H1 (cell line): ENCODE data around the gene RRAD. TPM values are rescaled to one million over a fixed set of nuclear protein-coding genes. Genes with fewer than 3 reads are reported as not detected.
A peak's percentile ranks its signal among the peaks of the same experiment; 100 is the strongest.

Source experiments
- CTCF ChIA-PET: fragments of 300-600 bp; sonication (Branson Sonifier 250); formaldehyde crosslinking; loops from one replicate; lab custom pipeline; 2021; ENCODE audit not compliant: partially characterized antibody; lab: Charles Lee
- POLR2A ChIA-PET: fragments of 300-600 bp; sonication (Branson Sonifier 250); formaldehyde crosslinking; loops from one replicate; lab custom pipeline; 2021; ENCODE audit warnings: inconsistent platforms; ENCODE audit not compliant: partially characterized antibody; lab: Charles Lee
- DNase-seq, 2 experiments: peaks; one replicate each; pipeline versions ENCODE4 v3.0.0 to v3.0.0-alpha.2; 2010 to 2022; ENCODE audit warnings: low spot score in 2 of 2, low read depth in 1 of 2, mixed read lengths in 1 of 2
- FAIRE-seq: peaks from 2 replicates; lab custom pipeline; 2011; peaks lifted over from hg19 to GRCh38; lab: Jason Lieb, UNC
- H2AFZ ChIP-seq: 2 replicates; pipeline ENCODE4 v1.8.1; 2012; ENCODE audit warnings: low read length, inconsistent platforms
- H2AK5ac ChIP-seq: 2 replicates; pipeline ENCODE4 v1.6.1; 2013; ENCODE audit warnings: low read depth, low read length
- H2BK120ac ChIP-seq: replicated peaks from 2 replicates; pipeline ENCODE3; 2013; ENCODE audit warnings: low read depth, low read length, inconsistent platforms
- H2BK12ac ChIP-seq: 2 replicates; pipeline ENCODE4 v1.6.1; 2013; ENCODE audit warnings: low read depth, low read length
- H2BK15ac ChIP-seq: 2 replicates; pipeline ENCODE4 v1.6.1; 2013; ENCODE audit warnings: low read length
- H2BK20ac ChIP-seq: 2 replicates; pipeline ENCODE4 v1.6.1; 2013; ENCODE audit warnings: low read length
- H2BK5ac ChIP-seq: 2 replicates; pipeline ENCODE4 v1.6.1; 2013; ENCODE audit warnings: low read depth, low read length
- H3K14ac ChIP-seq: 2 replicates; pipeline ENCODE4 v1.6.1; 2013; ENCODE audit warnings: inconsistent platforms; ENCODE audit not compliant: insufficient read length
- H3K18ac ChIP-seq: 2 replicates; pipeline ENCODE4 v1.6.1; 2013; ENCODE audit warnings: low read length; ENCODE audit errors: extremely low read depth
- H3K23ac ChIP-seq: 2 replicates; pipeline ENCODE4 v1.6.1; 2013; ENCODE audit warnings: inconsistent platforms; ENCODE audit not compliant: insufficient read length
- H3K23me2 ChIP-seq: 2 replicates; pipeline ENCODE4 v1.6.1; 2013; ENCODE audit warnings: low read depth, low read length
- H3K27ac ChIP-seq: 2 replicates; pipeline ENCODE4 v1.6.1; 2011; ENCODE audit warnings: low read depth, low read length, inconsistent platforms
- H3K27me3 ChIP-seq, 4 experiments: replicated peaks in 1 of 4; 1 replicate in 1 of 4; 2 replicates in 3 of 4; pipeline versions ENCODE4 v1.6.1 to v1.8.1; 2011 to 2013; ENCODE audit warnings: low read length in 3 of 4, mild to moderate bottlenecking in 3 of 4, inconsistent platforms in 2 of 4, mixed read lengths in 2 of 4, moderate library complexity in 1 of 4; ENCODE audit not compliant: control insufficient read depth in 3 of 4, insufficient read depth in 3 of 4; ENCODE audit errors: extremely low read depth in 1 of 4
- H3K36me3 ChIP-seq, 4 experiments: 2 replicates each; pipeline versions ENCODE4 v1.6.1 to v1.8.1; 2011 to 2013; ENCODE audit warnings: mild to moderate bottlenecking in 4 of 4, low read length in 3 of 4, moderate library complexity in 2 of 4, control low read depth in 1 of 4, inconsistent platforms in 1 of 4; ENCODE audit not compliant: insufficient read depth in 4 of 4, control insufficient read depth in 2 of 4
- H3K4ac ChIP-seq: replicated peaks from 2 replicates; pipeline ENCODE3; 2013; ENCODE audit warnings: low read length, low read depth, mixed read lengths, inconsistent platforms; ENCODE audit not compliant: insufficient read length
- H3K4me1 ChIP-seq, 4 experiments: replicated peaks in 1 of 4; 1 replicate in 1 of 4; 2 replicates in 3 of 4; pipeline versions ENCODE4 v1.6.1 to v1.8.1; 2011 to 2013; ENCODE audit warnings: low read length in 3 of 4, inconsistent platforms in 2 of 4, mixed read lengths in 1 of 4; ENCODE audit not compliant: insufficient read depth in 4 of 4, control insufficient read depth in 3 of 4
- H3K4me2 ChIP-seq, 2 experiments: 2 replicates each; pipeline versions ENCODE4 v1.6.1 to v1.8.1; 2011 to 2013; ENCODE audit warnings: low read depth in 2 of 2, low read length in 2 of 2, control low read depth in 1 of 2, inconsistent platforms in 1 of 2, mild to moderate bottlenecking in 1 of 2; ENCODE audit not compliant: insufficient read depth in 1 of 2
- H3K4me3 ChIP-seq, 4 experiments: fragments of 200-600, 300-600 bp in 1 of 4; sonication (generic), shearing (Covaris generic), sonication (Bioruptor Twin) in 1 of 4; 2 replicates each; pipeline versions ENCODE4 v1.5.1 to v1.8.1; 2011 to 2016; ENCODE audit warnings: low read length in 4 of 4, low read depth in 3 of 4, control low read depth in 2 of 4, inconsistent platforms in 2 of 4, mild to moderate bottlenecking in 2 of 4, mixed read lengths in 1 of 4, moderate library complexity in 1 of 4; ENCODE audit not compliant: insufficient read depth in 2 of 4; ENCODE audit errors: extremely low read depth in 1 of 4
- H3K56ac ChIP-seq: replicated peaks from 2 replicates; pipeline ENCODE3; 2013; ENCODE audit warnings: low read depth, mild to moderate bottlenecking, mixed read lengths, low read length, inconsistent platforms; ENCODE audit not compliant: insufficient read length
- H3K79me1 ChIP-seq: 2 replicates; pipeline ENCODE4 v1.6.1; 2013; ENCODE audit warnings: low read depth, low read length, control low read depth
- H3K79me2 ChIP-seq, 2 experiments: 2 replicates each; pipeline versions ENCODE4 v1.6.1 to v1.8.1; 2012 to 2013; ENCODE audit warnings: low read length in 2 of 2, mild to moderate bottlenecking in 2 of 2, inconsistent platforms in 1 of 2; ENCODE audit not compliant: insufficient read depth in 2 of 2, control insufficient read depth in 1 of 2
- H3K9ac ChIP-seq, 4 experiments: replicated peaks in 1 of 4; 1 replicate in 1 of 4; 2 replicates in 3 of 4; pipeline versions ENCODE4 v1.6.1 to v1.8.1; 2011 to 2013; ENCODE audit warnings: low read depth in 3 of 4, low read length in 3 of 4, control low read depth in 2 of 4, mild to moderate bottlenecking in 2 of 4, moderate library complexity in 2 of 4, inconsistent platforms in 1 of 4; ENCODE audit errors: extremely low read depth in 1 of 4
- H3K9me3 ChIP-seq, 2 experiments: 2 replicates each; pipeline versions ENCODE4 v1.6.1 to v1.8.1; 2012 to 2013; ENCODE audit warnings: mild to moderate bottlenecking in 2 of 2, moderate library complexity in 2 of 2, control low read depth in 1 of 2, inconsistent platforms in 1 of 2, low read depth in 1 of 2, low read length in 1 of 2, mixed read lengths in 1 of 2; ENCODE audit not compliant: insufficient read depth in 2 of 2
- H4K20me1 ChIP-seq, 2 experiments: replicated peaks in 1 of 2; 2 replicates each; pipeline versions ENCODE3 to v1.8.1; 2011 to 2013; ENCODE audit warnings: inconsistent platforms in 2 of 2, low read length in 2 of 2, mild to moderate bottlenecking in 1 of 2; ENCODE audit not compliant: insufficient read depth in 2 of 2, control insufficient read depth in 1 of 2
- H4K5ac ChIP-seq: 2 replicates; pipeline ENCODE4 v1.6.1; 2013; ENCODE audit warnings: low read length, low read depth, mixed read lengths, inconsistent platforms; ENCODE audit not compliant: insufficient read length
- H4K8ac ChIP-seq: 2 replicates; pipeline ENCODE4 v1.8.0; 2013; ENCODE audit warnings: mild to moderate bottlenecking, moderate library complexity, low read length, inconsistent platforms; ENCODE audit not compliant: insufficient read depth; ENCODE audit errors: extremely low read depth
- H4K91ac ChIP-seq: replicated peaks from 2 replicates; pipeline ENCODE3; 2013; ENCODE audit warnings: low read length, mixed read lengths, inconsistent platforms; ENCODE audit not compliant: insufficient read length
- BCL11A ChIP-seq, 2 experiments: IDR thresholded peaks; one replicate each; pipeline ENCODE4 v1.6.1; 2011; ENCODE audit warnings: low read depth in 2 of 2, low read length in 2 of 2, mild to moderate bottlenecking in 2 of 2
- CREB1 ChIP-seq: IDR thresholded peaks from 2 replicates; pipeline ENCODE4 v1.6.1; 2012; ENCODE audit warnings: inconsistent platforms
- CTCF ChIP-seq, 3 experiments: IDR thresholded peaks; 1 replicate in 2 of 3; 2 replicates in 1 of 3; pipeline versions ENCODE4 v1.5.1 to v1.6.1; 2011; ENCODE audit warnings: low read length in 3 of 3, mild to moderate bottlenecking in 3 of 3, inconsistent platforms in 2 of 3, low read depth in 1 of 3, moderate library complexity in 1 of 3; ENCODE audit not compliant: insufficient read depth in 1 of 3; ENCODE audit errors: control extremely low read depth in 1 of 3
- KDM1A ChIP-seq: fragments of 200-600, 300-600 bp; sonication (generic); IDR thresholded peaks from 2 replicates; pipeline ENCODE4 v1.7.1; 2016; ENCODE audit warnings: mild to moderate bottlenecking, low read length, borderline replicate concordance
- MAFK ChIP-seq: IDR thresholded peaks from 2 replicates; pipeline ENCODE4 v1.6.1; 2012; ENCODE audit warnings: low read depth, mild to moderate bottlenecking, improper control_type of control experiment, low read length
- SIRT6 ChIP-seq: IDR thresholded peaks from one replicate; pipeline ENCODE4 v1.7.1; 2012; ENCODE audit warnings: low read length, inconsistent platforms
- SP4 ChIP-seq: IDR thresholded peaks from 2 replicates; pipeline ENCODE4 v1.6.1; 2012; ENCODE audit warnings: low read length, inconsistent platforms
- SRF ChIP-seq: IDR thresholded peaks from 2 replicates; pipeline ENCODE4 v1.6.1; 2011; ENCODE audit warnings: mild to moderate bottlenecking, low read depth, low read length, moderate library complexity
- YY1 ChIP-seq: IDR thresholded peaks from 2 replicates; pipeline ENCODE4 v1.6.1; 2011; ENCODE audit warnings: low read depth, mild to moderate bottlenecking, low read length
- ZNF274 ChIP-seq: IDR thresholded peaks from 2 replicates; pipeline ENCODE4 v1.7.0; 2012; ENCODE audit warnings: low read length, borderline replicate concordance; ENCODE audit errors: extremely low read depth
- WGBS, 2 experiments: shearing (Covaris generic) in 1 of 2; methylation state at CpG; one replicate each; pipeline versions ENCODE4 v1.1.6 to v1.1.7; 2013 to 2015; ENCODE audit warnings: low lambda C conversion rate in 2 of 2, mixed read lengths in 2 of 2, inconsistent platforms in 1 of 2, low coverage in 1 of 2, missing lambda C conversion rate in 1 of 2; ENCODE audit not compliant: insufficient replicate concordance in 2 of 2, insufficient coverage in 1 of 2, insufficient read length in 1 of 2; ENCODE audit errors: extremely low coverage in 1 of 2, missing lambda C conversion rate in 1 of 2; 5-methylcytosine and 5-hydroxymethylcytosine counted together
- polyA plus RNA-seq, 7 experiments: library from polyadenylated mRNA; depleted of rRNA in 3 of 7; stranded (reverse) in 5 of 7; unstranded in 2 of 7; fragments of >200 nt in 5 of 7; fragments of 200-250 nt in 2 of 7; gene quantifications; 1 replicate in 5 of 7; 2 replicates in 1 of 7; 4 replicates in 1 of 7; pipeline versions ENCODE4 v1.2.1 to v1.2.3, GENCODE V29; 2011 to 2013; ENCODE audit warnings: missing spikeins in 2 of 7, mixed read lengths in 2 of 7
- total RNA-seq: library from RNA; stranded (reverse); fragmentation: NEBNext Ultra II Directional; extraction: Animal tissue kit (Norgen Biotek cat#: 25700); gene quantifications from 2 replicates; pipeline ENCODE4 v1.2.1, GENCODE V29; 2021

The RRAD gene
- total and polyA plus RNA-seq, 2 of the 8 experiments (the other 6 are each of a cell fraction or from before 2014, with no cell fraction given), result 0.17 TPM; not detected in 1

GRCh38 chr16:66882702-66883101 lies 42.6 kb downstream of the RRAD start:
- WGBS, 2 experiments, result 95% methylated on average over 3 of the region's 3 CpGs; no CpG with 5 or more reads in 1 of the 2 experiments
- Histone ChIP-seq H3K79me2 (peaks cover 0 to 30% of the 10 kb centered on the region in 2 experiments; a peak in 3 of 4 replicates), H3K36me3 (peaks cover 10 to 34% (median 22%) of the 10 kb centered on the region in 4 experiments), H4K91ac (no peak overlapping the region), H3K9me3 (no peaks in the 10 kb centered on the region), H4K20me1 (peaks cover 7 to 15% of the 10 kb centered on the region in 2 experiments), H3K9ac (no peak overlapping the region), H3K79me1 (peaks cover 12% of the 10 kb centered on the region), H2BK12ac (no peak overlapping the region), H3K4me1 (peaks cover 0 to 10% (median 3%) of the 10 kb centered on the region in 4 experiments; a peak in 3 of 7 replicates), H3K4me3 (no peak overlapping the region), H3K4me2 (no peak overlapping the region; a peak in 1 of 4 replicates), H3K18ac (no peak overlapping the region), H2AFZ (no peak overlapping the region), H4K8ac (no peak overlapping the region), H2BK15ac (no peak overlapping the region), H3K4ac (no peak overlapping the region), H2AK5ac (no peak overlapping the region), H2BK5ac (no peak overlapping the region), H4K5ac (no peak overlapping the region), H2BK120ac (no peak overlapping the region), H2BK20ac (no peak overlapping the region), H3K23ac (peak overlapping the region; percentile 17), H3K56ac (no peak overlapping the region), H3K27ac (no peak overlapping the region), H3K23me2 (peaks cover 8% of the 10 kb centered on the region; the same call in 1 of the 2 replicates), H3K27me3 (peaks cover 0 to 3% (median 0%) of the 10 kb centered on the region in 4 experiments; a peak in 1 of 7 replicates), H3K14ac (no peak overlapping the region)
- ChIA-PET CTCF (interaction anchor here (0.8 to 42.0 kb wide), 7 partner anchors 9 to 131 kb away, joined by 3 to 1009 read pairs (median 6); partner anchors contain the start of genes CDH16, DYNC1LI2 and RRAD), POLR2A (interaction anchor here (0.6 to 3.0 kb wide), 2 partner anchors 54 to 131 kb away, joined by 3 to 8 read pairs; partner anchors contain the start of gene DYNC1LI2)
- no peak for DNase-seq
- FAIRE-seq, result no peak
- TF ChIP-seq KDM1A (no peak), YY1 (no peak), SIRT6 (no peak), SP4 (no peak), CTCF (IDR thresholded peaks at IDR 0.05; ENCODE audit: control extremely low read depth in 1 of 3, insufficient read depth in 1 of 3, low read depth in 1 of 3, low read length in 3 of 3) (no peak), CREB1 (no peak), ZNF274 (no peak), MAFK (no peak), SRF (no peak), BCL11A (IDR thresholded peaks at IDR 0.05; ENCODE audit: low read depth in 2 of 2, low read length in 2 of 2) (no peak)
